Measurements from ENCODE around the gene CYP39A1.

CYP39A1 gene

GRCh38 chr6:46688117-46688965 lies 35.7 kb upstream of the CYP39A1 start:
- H3K27me3 ChIP-seq (ENCODE audit: insufficient read depth, poor library complexity, severe bottlenecking): peaks cover 4% of the 10 kb centered on the region
- no peak for DNase-seq (ENCODE audit: low read depth in 1 of 2, low spot score in 1 of 2)
- no peak overlapping the region for H3K27ac ChIP-seq (replicated peaks)
- no peak for TF ChIP-seq GABPA (IDR thresholded peaks at IDR 0.05; ENCODE audit: low read depth)
- TF ChIP-seq POLR2AphosphoS5 (IDR thresholded peaks at IDR 0.05; ENCODE audit: low read depth): no peak
- H3K4me3 ChIP-seq (replicated peaks; ENCODE audit: insufficient read depth, low read length): no peak overlapping the region

GRCh38 chr6:46687619-46688097 lies 35.0 kb upstream of the CYP39A1 start, which contains the start of gene TDRD6:
Gene TDRD6, plus strand, starts transcription at chr6:46687885. Its CDS starts 244 bp downstream, at chr6:46688129.
- no peak within 1 kb of the TSS for H3K4me3 ChIP-seq (replicated peaks; ENCODE audit: insufficient read depth, low read length)

GRCh38 chr6:46684771-46685170 lies 32.2 kb upstream of the CYP39A1 start:
- H3K4me3 ChIP-seq (replicated peaks; ENCODE audit: insufficient read depth, low read length): no peak overlapping the region
- no peak for TF ChIP-seq POLR2AphosphoS5 (IDR thresholded peaks at IDR 0.05; ENCODE audit: low read depth)
- TF ChIP-seq CTCF (IDR thresholded peaks at IDR 0.05; ENCODE audit: insufficient read depth, low read length): no peak
- TF ChIP-seq REST (IDR thresholded peaks at IDR 0.05; ENCODE audit: insufficient replicate concordance, low read depth): no peak
- no peak for TF ChIP-seq GABPA (IDR thresholded peaks at IDR 0.05; ENCODE audit: low read depth)
- no peak for TF ChIP-seq SPI1 (IDR thresholded peaks at IDR 0.05; ENCODE audit: borderline replicate concordance, low read depth)
- H3K27me3 ChIP-seq (ENCODE audit: insufficient read depth, poor library complexity, severe bottlenecking): peaks cover 4% of the 10 kb centered on the region
- H3K27ac ChIP-seq (replicated peaks): no peak overlapping the region
- no peak for DNase-seq (ENCODE audit: low read depth in 1 of 2, low spot score in 1 of 2)

More at GRCh38 chr6:46687619-46688097, 35.0 kb upstream of the CYP39A1 start, which contains the start of gene TDRD6:
- H3K27ac ChIP-seq (replicated peaks): no peak within 1 kb of the TSS
- DNase-seq (ENCODE audit: low read depth in 1 of 2, low spot score in 1 of 2): no peak
- TF ChIP-seq POLR2AphosphoS5 (IDR thresholded peaks at IDR 0.05; ENCODE audit: low read depth) (no peak), CTCF (IDR thresholded peaks at IDR 0.05; ENCODE audit: insufficient read depth, low read length) (no peak), SPI1 (IDR thresholded peaks at IDR 0.05; ENCODE audit: borderline replicate concordance, low read depth) (no peak), REST (IDR thresholded peaks at IDR 0.05; ENCODE audit: insufficient replicate concordance, low read depth) (no peak), GABPA (IDR thresholded peaks at IDR 0.05; ENCODE audit: low read depth) (no peak)
- peaks cover 4% of the 10 kb centered on the region for H3K27me3 ChIP-seq (ENCODE audit: insufficient read depth, poor library complexity, severe bottlenecking)

GRCh38 chr6:46677314-46677654 lies 24.7 kb upstream of the CYP39A1 start:
- Histone ChIP-seq H3K27me3 (ENCODE audit: insufficient read depth, poor library complexity, severe bottlenecking) (peaks cover 6% of the 10 kb centered on the region), H3K4me3 (replicated peaks; ENCODE audit: insufficient read depth, low read length) (no peak overlapping the region), H3K27ac (replicated peaks) (no peak overlapping the region)
- no peak for DNase-seq (ENCODE audit: low read depth in 1 of 2, low spot score in 1 of 2)
- no peak for TF ChIP-seq CTCF (IDR thresholded peaks at IDR 0.05; ENCODE audit: insufficient read depth, low read length)
- no peak for TF ChIP-seq SPI1 (IDR thresholded peaks at IDR 0.05; ENCODE audit: borderline replicate concordance, low read depth)
- TF ChIP-seq GABPA (IDR thresholded peaks at IDR 0.05; ENCODE audit: low read depth): no peak

All from HL-60 (cell line).